Right atrium auricular region (tissue), 2 donors: ENCODE results near the gene ERH. TPM values are rescaled to one million over a fixed set of nuclear protein-coding genes. Genes with fewer than 3 reads are reported as not detected.

Experiments
- DNase-seq: peaks from one replicate; pipeline ENCODE4 v3.0.0-alpha.2; 2019; ENCODE audit warnings: low spot score
- H3K27ac ChIP-seq, 2 donors: fragments of 200-600 bp; sonication (generic); 1 replicate in 1 of 2; 2 replicates in 1 of 2; pipeline ENCODE4 v1.5.1; 2016 to 2019
- H3K27me3 ChIP-seq, 2 donors: fragments of 200-600 bp; sonication (generic); one replicate each; pipeline versions ENCODE4 v1.5.1 to v1.6.0; 2017 to 2019
- H3K36me3 ChIP-seq: fragments of 200-600 bp; sonication (generic); one replicate; pipeline ENCODE4 v1.5.1; 2016
- H3K4me1 ChIP-seq, 2 donors: fragments of 200-600 bp; sonication (generic); one replicate each; pipeline versions ENCODE4 v1.5.1 to v1.6.0; 2017 to 2019
- H3K4me3 ChIP-seq, 2 donors: fragments of 200-600 bp; sonication (generic); 1 replicate in 1 of 2; 2 replicates in 1 of 2; pipeline ENCODE4 v1.5.1; 2017 to 2019; ENCODE audit warnings: mild to moderate bottlenecking in 1 of 2, moderate library complexity in 1 of 2
- H3K9me3 ChIP-seq, 2 donors: fragments of 200-600 bp; sonication (generic); one replicate each; pipeline ENCODE4 v1.5.1; 2019
- CTCF ChIP-seq, 2 donors: fragments of 200-600 bp; sonication (generic); IDR thresholded peaks; one replicate each; pipeline ENCODE4 v1.5.1; 2019; ENCODE audit warnings: antibody characterized with exemption in 2 of 2
- total RNA-seq, 2 donors: library from RNA; depleted of rRNA; stranded (reverse); fragments of >200 nt; gene quantifications; one replicate each; pipeline ENCODE4 v1.1.0, GENCODE V29; 2016

The ERH gene
- total RNA-seq, 2 donors from 2014 or later = 47.1 to 55.1 TPM

GRCh38 chr14:69375182-69375581 lies 22.9 kb downstream of the ERH start:
- no peak for TF ChIP-seq CTCF (IDR thresholded peaks at IDR 0.05)
- Histone ChIP-seq H3K4me3 (no peak overlapping the region), H3K4me1 (no peaks in the 10 kb centered on the region), H3K9me3 (no peaks in the 10 kb centered on the region), H3K27ac (no peak overlapping the region), H3K27me3 (no peaks in the 10 kb centered on the region), H3K36me3 (peaks cover 10% of the 10 kb centered on the region)
- DNase-seq = no peak

- no peak for TF ChIP-seq CTCF (IDR thresholded peaks at IDR 0.05)
- Histone ChIP-seq H3K9me3 (no peaks in the 10 kb centered on the region), H3K4me1 (no peaks in the 10 kb centered on the region), H3K4me3 (no peak overlapping the region), H3K27me3 (no peaks in the 10 kb centered on the region), H3K36me3 (peaks cover 10% of the 10 kb centered on the region), H3K27ac (no peak overlapping the region)
- no peak for DNase-seq
Measured at GRCh38 chr14:69374235-69374634, 23.9 kb downstream of the ERH start.

DNA sequence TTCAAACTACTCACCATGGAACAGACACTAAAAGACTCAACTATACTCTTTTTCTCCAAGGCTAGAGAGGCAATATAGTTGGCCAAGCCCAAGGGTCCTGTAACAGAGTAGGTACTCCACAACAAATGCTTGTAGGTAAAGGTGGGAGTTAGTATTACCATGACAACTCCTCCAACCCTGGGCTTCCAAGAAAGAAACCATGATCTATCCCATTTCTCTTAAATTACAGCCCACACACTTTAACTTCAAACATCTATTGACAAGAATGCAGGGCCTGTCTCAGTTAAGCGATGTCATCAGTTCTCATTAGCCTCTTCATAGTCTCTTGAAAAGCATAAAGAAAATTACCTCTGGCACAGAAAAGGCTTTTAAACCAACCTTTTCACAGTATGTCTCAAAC lies 25.0 kb downstream of the ERH start:
- no peak for TF ChIP-seq CTCF (IDR thresholded peaks at IDR 0.05)
- Histone ChIP-seq H3K4me1 (no peaks in the 10 kb centered on the region), H3K9me3 (no peaks in the 10 kb centered on the region), H3K27ac (no peak overlapping the region), H3K4me3 (no peak overlapping the region), H3K27me3 (no peaks in the 10 kb centered on the region), H3K36me3 (peaks cover 10% of the 10 kb centered on the region)
- no peak for DNase-seq

DNA sequence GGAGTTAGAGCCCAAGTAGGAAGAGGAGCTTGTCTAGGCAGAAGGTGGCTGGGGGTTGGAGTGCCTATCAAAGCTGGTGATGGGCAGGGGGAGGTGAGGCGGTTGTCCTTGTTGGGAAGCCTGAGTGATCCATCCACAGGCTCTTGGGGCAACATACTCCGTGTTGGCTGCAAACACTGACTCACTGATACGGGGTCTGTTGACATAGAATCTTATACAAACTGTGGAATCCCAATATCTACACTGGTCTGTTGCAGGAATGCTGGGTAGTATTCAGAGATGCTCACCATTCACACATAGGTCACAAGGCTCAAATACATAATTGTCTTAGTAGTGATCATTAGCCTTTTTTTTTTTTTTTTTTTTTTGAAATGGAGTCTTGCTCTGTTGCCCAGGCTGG lies 26.0 kb downstream of the ERH start:
- Histone ChIP-seq H3K27me3 (no peaks in the 10 kb centered on the region), H3K36me3 (peaks cover 9% of the 10 kb centered on the region), H3K9me3 (no peaks in the 10 kb centered on the region), H3K27ac (no peak overlapping the region), H3K4me3 (no peak overlapping the region), H3K4me1 (no peaks in the 10 kb centered on the region)
- TF ChIP-seq CTCF (IDR thresholded peaks at IDR 0.05) = no peak
- DNase-seq = no peak

DNA sequence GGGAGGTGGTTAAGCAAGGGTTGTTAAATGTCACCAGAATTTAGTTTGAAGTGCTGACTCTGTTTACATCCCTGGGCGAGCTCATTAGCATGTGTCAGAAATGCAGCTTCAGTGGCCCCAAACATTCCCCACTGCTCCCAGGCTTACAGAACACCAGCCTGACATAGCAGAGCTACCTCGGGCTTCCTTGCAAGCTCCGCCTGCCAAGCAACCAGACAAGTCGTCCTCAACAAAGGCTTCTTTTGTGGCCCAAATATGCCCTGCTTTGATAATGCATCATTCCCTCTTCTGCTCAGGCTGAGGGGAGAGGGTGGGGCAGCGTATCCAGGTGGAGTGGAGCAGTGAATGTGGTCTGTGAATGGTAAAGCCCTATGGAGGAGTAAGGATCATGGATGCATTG lies 28.0 kb downstream of the ERH start:
- no peaks in the 10 kb centered on the region for H3K4me1 ChIP-seq
- H3K36me3 ChIP-seq = no peaks in the 10 kb centered on the region
- H3K27me3 ChIP-seq = no peaks in the 10 kb centered on the region
- no peak for DNase-seq
- no peaks in the 10 kb centered on the region for H3K9me3 ChIP-seq
- no peak for TF ChIP-seq CTCF (IDR thresholded peaks at IDR 0.05)
- no peak overlapping the region for H3K27ac ChIP-seq
- H3K4me3 ChIP-seq = no peak overlapping the region

- no peak for DNase-seq
- Histone ChIP-seq H3K9me3 (no peaks in the 10 kb centered on the region), H3K36me3 (no peaks in the 10 kb centered on the region), H3K4me3 (no peak overlapping the region), H3K27ac (no peak overlapping the region), H3K27me3 (no peaks in the 10 kb centered on the region), H3K4me1 (no peaks in the 10 kb centered on the region)
- no peak for TF ChIP-seq CTCF (IDR thresholded peaks at IDR 0.05)
Measured at GRCh38 chr14:69368381-69368780, 29.7 kb downstream of the ERH start.
